ENCODE measurements around the gene SNAPC4. TPM values are rescaled to one million over a fixed set of nuclear protein-coding genes. Genes with fewer than 3 reads are reported as not detected.

SNAPC4 gene
- total RNA-seq, 1 donor from 2014 or later: 15.7 TPM

- no peak for TF ChIP-seq CTCF (conservative IDR thresholded peaks at IDR 0.05)
- peaks cover 6% of the 10 kb centered on the region for H3K4me1 Mint-ChIP-seq (ENCODE audit: unreplicated experiment)
- no peaks in the 10 kb centered on the region for H3K27me3 Mint-ChIP-seq
- H3K9me3 Mint-ChIP-seq: no peaks in the 10 kb centered on the region
- no peaks in the 10 kb centered on the region for H3K36me3 Mint-ChIP-seq
- DNase-seq (ENCODE audit: extremely low spot score, unreplicated experiment): no peak
- no peak overlapping the region for H3K4me3 Mint-ChIP-seq
- H3K27ac Mint-ChIP-seq: no peak overlapping the region
Measured at GRCh38 chr9:136364942-136365774, 34.8 kb downstream of the SNAPC4 start.

- Mint-ChIP-seq H3K9me3 (no peaks in the 10 kb centered on the region), H3K4me1 (ENCODE audit: unreplicated experiment) (peaks cover 6% of the 10 kb centered on the region), H3K36me3 (no peaks in the 10 kb centered on the region), H3K27ac (no peak overlapping the region), H3K4me3 (no peak overlapping the region), H3K27me3 (no peaks in the 10 kb centered on the region)
- no peak for DNase-seq (ENCODE audit: extremely low spot score, unreplicated experiment)
- TF ChIP-seq CTCF (conservative IDR thresholded peaks at IDR 0.05): peak; percentile 16
Measured at GRCh38 chr9:136363949-136364748, 35.8 kb downstream of the SNAPC4 start.

GRCh38 chr9:136363106-136363948 lies 36.6 kb downstream of the SNAPC4 start, which contains the start of gene DNLZ:
TSS of gene DNLZ (minus strand) at chr9:136363744. CDS start at chr9:136363714, 30 bp downstream.
- H3K4me3 Mint-ChIP-seq: peak within 1 kb of the TSS; percentile 89
- no peaks in the 10 kb centered on the region for H3K36me3 Mint-ChIP-seq
- H3K27me3 Mint-ChIP-seq: no peaks in the 10 kb centered on the region
- H3K4me1 Mint-ChIP-seq (ENCODE audit: unreplicated experiment): peaks cover 6% of the 10 kb centered on the region
- H3K27ac Mint-ChIP-seq: peak within 1 kb of the TSS; percentile 70
- no peaks in the 10 kb centered on the region for H3K9me3 Mint-ChIP-seq
- peak; percentile 99 for TF ChIP-seq CTCF (conservative IDR thresholded peaks at IDR 0.05)
- peak; percentile 97 for DNase-seq (ENCODE audit: extremely low spot score, unreplicated experiment)

- Mint-ChIP-seq H3K9me3 (no peaks in the 10 kb centered on the region), H3K27ac (peak overlapping the region; percentile 70), H3K4me3 (peak overlapping the region; percentile 89)
Measured at GRCh38 chr9:136362450-136362784, 37.6 kb downstream of the SNAPC4 start.

More at GRCh38 chr9:136362450-136362784, 37.6 kb downstream of the SNAPC4 start:
- Mint-ChIP-seq H3K4me1 (ENCODE audit: unreplicated experiment) (peaks cover 6% of the 10 kb centered on the region), H3K36me3 (no peaks in the 10 kb centered on the region), H3K27me3 (no peaks in the 10 kb centered on the region)
- DNase-seq (ENCODE audit: extremely low spot score, unreplicated experiment): no peak
- TF ChIP-seq CTCF (conservative IDR thresholded peaks at IDR 0.05): no peak
